Testis (tissue), 3 donors: Measurements from ENCODE around the gene CPAMD8. TPM values are rescaled to one million over a fixed set of nuclear protein-coding genes. Genes with fewer than 3 reads are reported as not detected.

ENCODE experiments used
- DNase-seq: peaks from one replicate; pipeline ENCODE4 v3.0.0-alpha.2; 2019
- H3K27ac ChIP-seq, 2 donors: fragments of 200-600 bp; sonication (generic); one replicate each; pipeline ENCODE4 v1.5.1; 2019
- H3K27me3 ChIP-seq: fragments of 200-600 bp; sonication (generic); one replicate; pipeline ENCODE4 v1.5.1; 2019
- H3K36me3 ChIP-seq: fragments of 200-600 bp; sonication (generic); one replicate; pipeline ENCODE4 v1.5.1; 2017; ENCODE audit warnings: low read depth; ENCODE audit errors: missing control alignments
- H3K4me1 ChIP-seq: fragments of 200-600 bp; sonication (generic); one replicate; pipeline ENCODE4 v1.5.1; 2019
- H3K4me3 ChIP-seq, 2 donors: fragments of 200-600 bp; sonication (generic); one replicate each; pipeline ENCODE4 v1.5.1; 2017 to 2019
- H3K9me3 ChIP-seq: fragments of 200-600 bp; sonication (generic); one replicate; pipeline ENCODE4 v1.5.1; 2017
- CTCF ChIP-seq, 3 experiments: fragments of 450-650 bp in 2 of 3; fragments of 200-600 bp in 1 of 3; sonication (generic) in 1 of 3; IDR thresholded peaks; one replicate each; pipeline ENCODE4 v1.5.1; 2016 to 2019; ENCODE audit warnings: antibody characterized with exemption in 3 of 3, mild to moderate bottlenecking in 2 of 3, moderate library complexity in 1 of 3
- POLR2A ChIP-seq: fragments of 450-650 bp; IDR thresholded peaks from one replicate; pipeline ENCODE4 v1.6.1; 2017; ENCODE audit warnings: antibody characterized with exemption, mild to moderate bottlenecking, moderate library complexity
- WGBS, 2 donors: methylation state at CpG; one replicate each; pipeline ENCODE4 v1.1.5; 2018; 5-methylcytosine and 5-hydroxymethylcytosine counted together
- intact Hi-C: fragments of 100-400 bp; cut with DNase I; formaldehyde crosslinking; loops from one replicate; pipeline ENCODE4 v1.15.1; 2023; ENCODE audit warnings: low total_unique reads
- polyA plus RNA-seq: library from polyadenylated mRNA; stranded (reverse); fragments of 350-450 nt; fragmentation: Illumina TruSeq; extraction: RNeasy Lipid Tissue Mini Kit (QIAGEN cat#74804); gene quantifications from one replicate; pipeline ENCODE4 v1.2.3, GENCODE V29; 2014; ENCODE audit warnings: low read depth, low replicate concordance; ENCODE audit not compliant: insufficient read depth
- total RNA-seq, 2 donors: library from RNA; depleted of rRNA; stranded (reverse); fragments of >200 nt; gene quantifications; one replicate each; pipeline ENCODE4 v1.2.3, GENCODE V29; 2016

Gene CPAMD8
- total and polyA plus RNA-seq, 3 donors from 2014 or later, result 12.0 to 46.1 (median 30.8) TPM

GRCh38 chr19:16880884-16881554 is 145.6 kb downstream of the CPAMD8 start:
- H3K27ac ChIP-seq, result peak overlapping the region; percentile 66 to 74
- no peaks in the 10 kb centered on the region for H3K9me3 ChIP-seq
- no peak overlapping the region for H3K4me3 ChIP-seq
- H3K36me3 ChIP-seq, result no peaks in the 10 kb centered on the region
- no peaks in the 10 kb centered on the region for H3K27me3 ChIP-seq
- 69 to 81% methylated on average over 5 to 8 of the region's 8 CpGs for WGBS, 2 donors
- TF ChIP-seq POLR2A, result no peak
- no peak for TF ChIP-seq CTCF (IDR thresholded peaks at IDR 0.05)
- intact Hi-C loops, result no loop called here
- no peak for DNase-seq
- H3K4me1 ChIP-seq, result peaks cover 16% of the 10 kb centered on the region

- Histone ChIP-seq H3K27me3 (no peaks in the 10 kb centered on the region), H3K9me3 (no peaks in the 10 kb centered on the region), H3K36me3 (no peaks in the 10 kb centered on the region), H3K4me3 (no peak overlapping the region), H3K4me1 (peaks cover 19% of the 10 kb centered on the region), H3K27ac (no peak overlapping the region)
- 94% methylated on average over 20 to 53 of the region's 55 CpGs for WGBS, 2 donors
- TF ChIP-seq POLR2A (no peak), CTCF (IDR thresholded peaks at IDR 0.05) (no peak)
- intact Hi-C loops, result no loop called here
- no peak for DNase-seq
Observed at GRCh38 chr19:16878181-16878965, 148.2 kb downstream of the CPAMD8 start.

GRCh38 chr19:16877581-16877980 is 149.0 kb downstream of the CPAMD8 start:
- TF ChIP-seq POLR2A, result no peak
- no peak for TF ChIP-seq CTCF (IDR thresholded peaks at IDR 0.05)
- Histone ChIP-seq H3K4me3 (no peak overlapping the region), H3K27me3 (no peaks in the 10 kb centered on the region), H3K9me3 (no peaks in the 10 kb centered on the region), H3K27ac (no peak overlapping the region), H3K36me3 (no peaks in the 10 kb centered on the region), H3K4me1 (peaks cover 23% of the 10 kb centered on the region)
- intact Hi-C loops, result no loop called here
- no peak for DNase-seq
- 94 to 96% methylated on average over 9 to 11 of the region's 11 CpGs for WGBS, 2 donors

- Histone ChIP-seq H3K9me3 (no peaks in the 10 kb centered on the region), H3K4me3 (no peak overlapping the region), H3K36me3 (no peaks in the 10 kb centered on the region), H3K4me1 (peaks cover 21% of the 10 kb centered on the region), H3K27me3 (no peaks in the 10 kb centered on the region), H3K27ac (no peak overlapping the region)
- no peak for DNase-seq
- intact Hi-C loops, result no loop called here
- 87 to 92% methylated on average over 2 to 12 of the region's 12 CpGs for WGBS, 2 donors
- no peak for TF ChIP-seq CTCF (IDR thresholded peaks at IDR 0.05)
- TF ChIP-seq POLR2A, result no peak
Observed at GRCh38 chr19:16876904-16877361, 149.7 kb downstream of the CPAMD8 start.
